ENCODE results near the gene STAC. TPM values are rescaled to one million over a fixed set of nuclear protein-coding genes. Genes with fewer than 3 reads are reported as not detected.
"Not testable (repeated sequence)": the region's sequence is repeated elsewhere in the genome, so short reads cannot be mapped to it uniquely, and the experiment has no call there.

STAC gene
- total and polyA plus RNA-seq, 9 of the 15 experiments (the other 6 are each of a cell fraction or from before 2014, with no cell fraction given): 0.11 TPM; not detected in 8

DNA sequence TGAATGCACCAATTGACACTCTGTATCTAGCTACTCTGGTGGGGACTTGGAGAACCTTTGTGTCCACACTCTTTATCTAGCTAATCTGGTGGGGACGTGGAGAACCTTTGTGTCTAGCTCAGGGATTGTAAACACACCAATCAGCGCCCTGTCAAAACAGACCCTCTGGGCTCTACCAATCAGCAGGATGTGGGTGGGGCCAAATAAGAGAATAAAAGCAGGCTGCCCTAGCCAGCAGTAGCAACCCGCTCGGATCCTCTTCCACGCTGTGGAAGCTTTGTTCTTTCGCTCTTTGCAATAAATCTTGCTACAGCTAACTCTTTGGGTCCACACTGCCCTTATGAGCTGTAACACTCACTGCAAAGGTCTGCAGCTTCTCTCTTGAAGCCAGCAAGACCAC lies 73.6 kb downstream of the STAC start:
- H3K9me3 ChIP-seq (replicated peaks; ENCODE audit: control insufficient read depth, insufficient read depth, low read depth, low read length); POLR2A ChIA-PET; H3K4me3 ChIP-seq; H3K9ac ChIP-seq (ENCODE audit: insufficient read depth in 1 of 2, low read depth in 2 of 2, low read length in 2 of 2); CTCF ChIA-PET (ENCODE audit: low intra/inter-chr PET ratio); H3K27me3 ChIP-seq (ENCODE audit: control insufficient read depth in 2 of 2, insufficient read depth in 2 of 2, low read length in 2 of 2); intact Hi-C loops (cut with micrococcal nuclease); H3K79me2 ChIP-seq (ENCODE audit: control insufficient read depth, insufficient read depth, low read length); ATAC-seq; H3K9me1 ChIP-seq (ENCODE audit: control insufficient read depth, insufficient read depth, low read length); in situ Hi-C loops (cut with MboI); H3K27ac ChIP-seq (ENCODE audit: extremely low read depth, low read depth, low read length); BruUV-seq (replicated peaks); H4K20me1 ChIP-seq (replicated peaks; ENCODE audit: control insufficient read depth, insufficient read depth, low read length); H3K4me1 ChIP-seq (replicated peaks in 1 of 2; ENCODE audit: control insufficient read depth in 2 of 2, insufficient read depth in 2 of 2, low read length in 2 of 2); H3K36me3 ChIP-seq (ENCODE audit: control insufficient read depth, insufficient read depth, low read length); FAIRE-seq: not testable (repeated sequence)
- DNase-seq (ENCODE audit: extremely low read depth in 1 of 4, low spot score in 3 of 4): peak in 1 of 4 experiments; percentile 8
- peak; percentile 60 for TF ChIP-seq NFYB (IDR thresholded peaks at IDR 0.05; ENCODE audit: extremely low read depth, insufficient read length)
- Histone ChIP-seq H2AFZ (ENCODE audit: low read depth, low read length) (peak overlapping the region; percentile 61), H3K4me2 (ENCODE audit: insufficient read depth, low read length) (peak overlapping the region; percentile 24; the same call in 1 of the 2 replicates)
- 2% methylated on average over 6 of the region's 6 CpGs for WGBS (ENCODE audit: insufficient coverage, low coverage, missing lambda C conversion rate)

DNA sequence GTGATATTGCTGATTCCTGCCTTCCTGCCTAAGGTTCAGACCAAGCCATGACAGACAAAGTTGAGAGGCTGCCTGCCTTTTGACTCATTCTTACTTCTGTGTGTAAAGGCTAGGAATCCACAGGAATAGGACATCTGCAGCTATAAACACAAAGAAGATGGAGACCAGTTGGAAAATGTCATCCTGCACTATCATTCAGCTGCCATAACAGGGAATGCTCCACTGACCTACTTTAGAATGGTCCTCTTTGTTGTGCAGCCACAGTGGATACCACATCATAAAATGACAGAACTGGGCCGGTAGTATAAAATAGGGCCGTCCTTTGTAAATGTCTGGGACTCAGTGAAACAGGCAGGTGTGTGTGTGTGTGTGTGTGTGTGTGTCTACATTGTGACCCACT lies 75.1 kb downstream of the STAC start:
- Histone ChIP-seq H3K4me1 (replicated peaks in 1 of 2; ENCODE audit: control insufficient read depth in 2 of 2, insufficient read depth in 2 of 2, low read length in 2 of 2) (no peaks in the 10 kb centered on the region; a peak in 1 of 5 replicates), H3K27ac (ENCODE audit: extremely low read depth, low read depth, low read length) (no peak overlapping the region), H3K4me2 (ENCODE audit: insufficient read depth, low read length) (no peak overlapping the region), H3K9me1 (ENCODE audit: control insufficient read depth, insufficient read depth, low read length) (no peaks in the 10 kb centered on the region), H3K9ac (ENCODE audit: insufficient read depth in 1 of 2, low read depth in 2 of 2, low read length in 2 of 2) (no peak overlapping the region), H3K9me3 (replicated peaks; ENCODE audit: control insufficient read depth, insufficient read depth, low read depth, low read length) (no peaks in the 10 kb centered on the region), H3K79me2 (ENCODE audit: control insufficient read depth, insufficient read depth, low read length) (no peaks in the 10 kb centered on the region), H4K20me1 (replicated peaks; ENCODE audit: control insufficient read depth, insufficient read depth, low read length) (no peaks in the 10 kb centered on the region), H3K27me3 (ENCODE audit: control insufficient read depth in 2 of 2, insufficient read depth in 2 of 2, low read length in 2 of 2) (no peaks in the 10 kb centered on the region), H3K4me3 (no peak overlapping the region), H3K36me3 (ENCODE audit: control insufficient read depth, insufficient read depth, low read length) (no peaks in the 10 kb centered on the region), H2AFZ (ENCODE audit: low read depth, low read length) (no peak overlapping the region)
- CTCF ChIA-PET (ENCODE audit: low intra/inter-chr PET ratio): no interaction called here
- no TSS peak for BruUV-seq (replicated peaks)
- in situ Hi-C loops (cut with MboI): no loop called here
- POLR2A ChIA-PET: no interaction called here
- ATAC-seq: no peak
- 4% methylated on average over 2 of the region's 2 CpGs for WGBS (ENCODE audit: insufficient coverage, low coverage, missing lambda C conversion rate)
- intact Hi-C loops (cut with micrococcal nuclease): no loop called here
- DNase-seq (ENCODE audit: extremely low read depth in 1 of 4, low spot score in 3 of 4): no peak
- no peak for FAIRE-seq
- TF ChIP-seq ETV5 (CRISPR knock-in tag; IDR thresholded peaks at IDR 0.05; ENCODE audit: low read depth) (no peak), CHD4 (IDR thresholded peaks at IDR 0.05; ENCODE audit: insufficient read depth, insufficient replicate concordance, low read depth, low read length, poor library complexity, severe bottlenecking) (no peak), ZNF707 (CRISPR knock-in tag; conservative IDR thresholded peaks at IDR 0.05) (no peak), ETS2 (tag; IDR thresholded peaks at IDR 0.05; ENCODE audit: borderline replicate concordance, poor library complexity, severe bottlenecking) (no peak), FIP1L1 (IDR thresholded peaks at IDR 0.05; ENCODE audit: low read depth, low read length, poor library complexity, severe bottlenecking) (no peak), MAZ (CRISPR knock-in tag; conservative IDR thresholded peaks at IDR 0.05 in 1 of 2, IDR thresholded peaks at IDR 0.05 in 1 of 2) (no peak), IRF2 (CRISPR knock-in tag; IDR thresholded peaks at IDR 0.05) (no peak), XRCC3 (IDR thresholded peaks at IDR 0.05) (no peak), MYC (IDR thresholded peaks at IDR 0.05; ENCODE audit: low read depth, low read length) (no peak), MYC (CRISPR knock-in tag; IDR thresholded peaks at IDR 0.05; ENCODE audit: borderline replicate concordance, low read depth) (no peak), ZNF165 (CRISPR knock-in tag; IDR thresholded peaks at IDR 0.05; ENCODE audit: borderline replicate concordance) (no peak), L3MBTL2 (IDR thresholded peaks at IDR 0.05) (no peak), DMBX1 (CRISPR knock-in tag; IDR thresholded peaks at IDR 0.05; ENCODE audit: borderline replicate concordance) (no peak)
- TF ChIP-seq, protein P1, sequence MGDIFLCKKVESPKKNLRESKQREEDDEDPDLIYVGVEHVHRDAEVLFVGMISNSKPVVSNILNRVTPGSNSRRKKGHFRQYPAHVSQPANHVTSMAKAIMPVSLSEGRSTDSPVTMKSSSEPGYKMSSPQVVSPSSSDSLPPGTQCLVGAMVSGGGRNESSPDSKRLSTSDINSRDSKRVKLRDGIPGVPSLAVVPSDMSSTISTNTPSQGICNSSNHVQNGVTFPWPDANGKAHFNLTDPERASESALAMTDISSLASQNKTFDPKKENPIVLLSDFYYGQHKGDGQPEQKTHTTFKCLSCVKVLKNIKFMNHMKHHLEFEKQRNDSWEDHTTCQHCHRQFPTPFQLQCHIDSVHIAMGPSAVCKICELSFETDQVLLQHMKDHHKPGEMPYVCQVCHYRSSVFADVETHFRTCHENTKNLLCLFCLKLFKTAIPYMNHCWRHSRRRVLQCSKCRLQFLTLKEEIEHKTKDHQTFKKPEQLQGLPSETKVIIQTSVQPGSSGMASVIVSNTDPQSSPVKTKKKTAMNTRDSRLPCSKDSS (IDR thresholded peaks at IDR 0.05; ENCODE audit: low read depth, partially characterized antibody): no peak

All from K562 (cell line).